Thoracic aorta (tissue), 2 donors: ENCODE measurements around the gene MAP1B. TPM values are rescaled to one million over a fixed set of nuclear protein-coding genes. Genes with fewer than 3 reads are reported as not detected.

ENCODE experiments used
- ATAC-seq: fragments of 150-250 bp; one replicate; pipeline ENCODE4 v1.8.0; 2017; ENCODE audit warnings: low read depth; ENCODE audit not compliant: insufficient number of reproducible peaks, low FRiP score
- DNase-seq: peaks from one replicate; pipeline ENCODE4 v3.0.0-alpha.2; 2020; ENCODE audit warnings: low spot score
- H3K27ac ChIP-seq, 2 donors: fragments of 200-600 bp; sonication (generic); 1 replicate in 1 of 2; 2 replicates in 1 of 2; pipeline ENCODE4 v1.5.1; 2016; ENCODE audit warnings: mild to moderate bottlenecking in 2 of 2, moderate library complexity in 2 of 2
- H3K27me3 ChIP-seq: fragments of 200-600 bp; sonication (generic); replicated peaks from 2 replicates; pipeline ENCODE4 v1.6.0; 2016; ENCODE audit warnings: mild to moderate bottlenecking; ENCODE audit not compliant: insufficient read depth
- H3K36me3 ChIP-seq: fragments of 200-600 bp; sonication (generic); one replicate; pipeline ENCODE4 v1.5.1; 2016
- H3K4me1 ChIP-seq, 2 donors: fragments of 200-600 bp; sonication (generic); 1 replicate in 1 of 2; 2 replicates in 1 of 2; pipeline versions ENCODE4 v1.5.1 to v1.6.0; 2016; ENCODE audit warnings: low read depth in 2 of 2, mild to moderate bottlenecking in 1 of 2; ENCODE audit not compliant: control insufficient read depth in 1 of 2
- H3K4me3 ChIP-seq: fragments of 200-600 bp; sonication (generic); 2 replicates; pipeline ENCODE4 v1.5.1; 2016; ENCODE audit warnings: mild to moderate bottlenecking
- H3K9me3 ChIP-seq: fragments of 200-600 bp; sonication (generic); 2 replicates; pipeline ENCODE4 v1.5.1; 2016
- total RNA-seq, 2 donors: library from RNA; depleted of rRNA; stranded (reverse); fragments of >200 nt; gene quantifications; one replicate each; pipeline versions ENCODE4 v1.1.0 to v1.2.3, GENCODE V29; 2016
- TF ChIP-seq, protein P1 (sequence below): fragments of 200-600 bp; sonication (generic); IDR thresholded peaks from one replicate; pipeline ENCODE4 v1.5.1; 2019; ENCODE audit warnings: antibody characterized with exemption

The MAP1B gene
- total RNA-seq, 2 donors from 2014 or later = 616 to 1,045 TPM

DNA sequence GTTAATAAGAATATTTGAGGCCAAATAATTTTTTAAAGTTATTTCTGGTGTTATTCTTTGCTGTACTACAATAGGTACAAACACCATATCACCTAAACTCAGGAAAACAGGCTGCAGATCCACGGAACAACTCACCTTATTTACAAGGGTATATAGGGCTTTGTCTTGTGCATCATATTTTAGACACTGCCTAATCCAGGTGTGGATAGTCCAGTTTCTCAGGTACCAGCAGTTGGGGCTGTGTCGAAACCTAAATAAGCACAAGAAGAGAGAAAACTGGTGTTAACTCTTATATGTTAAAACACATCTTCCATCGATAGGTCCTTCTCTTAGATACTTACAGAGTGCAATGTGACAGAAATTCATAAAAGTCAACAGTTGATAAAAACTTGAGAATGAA, 130.6 kb downstream of the MAP1B start:
- ATAC-seq (no peak), DNase-seq (no peak)
- peaks cover 19 to 51% of the 10 kb centered on the region in 2 donors for H3K4me1 ChIP-seq
- H3K36me3 ChIP-seq = no peaks in the 10 kb centered on the region
- no peak overlapping the region for H3K27ac ChIP-seq
- no peak overlapping the region for H3K4me3 ChIP-seq
- TF ChIP-seq, protein P1, sequence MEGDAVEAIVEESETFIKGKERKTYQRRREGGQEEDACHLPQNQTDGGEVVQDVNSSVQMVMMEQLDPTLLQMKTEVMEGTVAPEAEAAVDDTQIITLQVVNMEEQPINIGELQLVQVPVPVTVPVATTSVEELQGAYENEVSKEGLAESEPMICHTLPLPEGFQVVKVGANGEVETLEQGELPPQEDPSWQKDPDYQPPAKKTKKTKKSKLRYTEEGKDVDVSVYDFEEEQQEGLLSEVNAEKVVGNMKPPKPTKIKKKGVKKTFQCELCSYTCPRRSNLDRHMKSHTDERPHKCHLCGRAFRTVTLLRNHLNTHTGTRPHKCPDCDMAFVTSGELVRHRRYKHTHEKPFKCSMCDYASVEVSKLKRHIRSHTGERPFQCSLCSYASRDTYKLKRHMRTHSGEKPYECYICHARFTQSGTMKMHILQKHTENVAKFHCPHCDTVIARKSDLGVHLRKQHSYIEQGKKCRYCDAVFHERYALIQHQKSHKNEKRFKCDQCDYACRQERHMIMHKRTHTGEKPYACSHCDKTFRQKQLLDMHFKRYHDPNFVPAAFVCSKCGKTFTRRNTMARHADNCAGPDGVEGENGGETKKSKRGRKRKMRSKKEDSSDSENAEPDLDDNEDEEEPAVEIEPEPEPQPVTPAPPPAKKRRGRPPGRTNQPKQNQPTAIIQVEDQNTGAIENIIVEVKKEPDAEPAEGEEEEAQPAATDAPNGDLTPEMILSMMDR = no peak
- no peaks in the 10 kb centered on the region for H3K27me3 ChIP-seq
- H3K9me3 ChIP-seq = no peaks in the 10 kb centered on the region

GRCh38 chr5:72238712-72239445, 131.6 kb downstream of the MAP1B start:
- Histone ChIP-seq H3K36me3 (no peaks in the 10 kb centered on the region), H3K9me3 (no peaks in the 10 kb centered on the region), H3K27ac (no peak overlapping the region), H3K27me3 (no peaks in the 10 kb centered on the region), H3K4me1 (peaks cover 13 to 52% of the 10 kb centered on the region in 2 donors), H3K4me3 (no peak overlapping the region)
- TF ChIP-seq, protein P1 = no peak
- ATAC-seq (no peak), DNase-seq (no peak)

DNA sequence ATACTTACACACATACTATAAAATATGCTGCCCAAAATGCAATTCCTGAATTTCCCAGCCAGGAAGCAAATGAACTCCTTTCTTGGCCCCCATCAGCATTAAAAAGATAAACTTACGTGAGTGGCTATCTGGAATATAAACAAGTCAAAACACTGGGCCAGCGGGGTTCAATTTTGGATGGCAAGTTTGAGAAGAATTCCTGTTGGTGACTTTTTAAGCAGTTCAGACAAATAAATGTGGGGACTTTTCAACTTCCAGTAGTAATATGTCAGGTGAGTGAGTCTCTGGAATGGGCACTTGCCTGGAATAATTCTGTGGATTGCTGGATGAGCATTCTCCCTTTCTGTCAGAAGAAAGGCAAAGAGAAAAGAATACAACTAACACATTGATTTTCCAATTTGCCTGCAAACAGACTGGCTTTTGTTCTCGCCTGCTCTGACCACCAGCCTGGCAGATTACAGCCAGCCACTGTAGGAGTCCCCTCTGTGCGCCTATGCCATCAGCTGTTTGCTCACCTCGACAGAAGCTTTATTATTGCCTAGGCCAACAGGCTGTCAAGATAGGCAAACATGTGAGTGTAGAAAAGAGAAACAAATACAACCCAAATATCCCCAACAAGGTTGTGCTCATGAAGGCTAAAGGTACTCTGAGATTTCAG, 134.2 kb downstream of the MAP1B start:
- no peak for ATAC-seq
- no peaks in the 10 kb centered on the region for H3K27me3 ChIP-seq
- TF ChIP-seq, protein P1 = no peak
- no peaks in the 10 kb centered on the region for H3K36me3 ChIP-seq
- DNase-seq = no peak
- peaks cover 28 to 58% of the 10 kb centered on the region in 2 donors for H3K4me1 ChIP-seq
- peak overlapping the region; percentile 2 for H3K27ac ChIP-seq
- H3K4me3 ChIP-seq = no peak overlapping the region
- no peaks in the 10 kb centered on the region for H3K9me3 ChIP-seq

- Histone ChIP-seq H3K27ac (peak overlapping the region in 1 of 2 donors; percentile 27), H3K4me3 (no peak overlapping the region), H3K9me3 (no peaks in the 10 kb centered on the region), H3K27me3 (no peaks in the 10 kb centered on the region), H3K4me1 (peaks cover 42 to 73% of the 10 kb centered on the region in 2 donors), H3K36me3 (no peaks in the 10 kb centered on the region)
- DNase-seq (no peak), ATAC-seq (no peak)
- TF ChIP-seq, protein P1 = no peak
Observed at GRCh38 chr5:72242796-72243475, 135.7 kb downstream of the MAP1B start.

- Histone ChIP-seq H3K27me3 (no peaks in the 10 kb centered on the region), H3K9me3 (no peaks in the 10 kb centered on the region), H3K4me1 (peaks cover 46 to 78% of the 10 kb centered on the region in 2 donors), H3K27ac (peak overlapping the region; percentile 78 to 83), H3K36me3 (no peaks in the 10 kb centered on the region), H3K4me3 (no peak overlapping the region)
- TF ChIP-seq, protein P1 = no peak
- ATAC-seq (no peak), DNase-seq (no peak)
Observed at GRCh38 chr5:72243706-72244105, 136.4 kb downstream of the MAP1B start.
